ENCODE results near the gene KCNJ14.
A peak's percentile ranks its signal among the peaks of the same experiment; 100 is the strongest.

Gene KCNJ14

DNA sequence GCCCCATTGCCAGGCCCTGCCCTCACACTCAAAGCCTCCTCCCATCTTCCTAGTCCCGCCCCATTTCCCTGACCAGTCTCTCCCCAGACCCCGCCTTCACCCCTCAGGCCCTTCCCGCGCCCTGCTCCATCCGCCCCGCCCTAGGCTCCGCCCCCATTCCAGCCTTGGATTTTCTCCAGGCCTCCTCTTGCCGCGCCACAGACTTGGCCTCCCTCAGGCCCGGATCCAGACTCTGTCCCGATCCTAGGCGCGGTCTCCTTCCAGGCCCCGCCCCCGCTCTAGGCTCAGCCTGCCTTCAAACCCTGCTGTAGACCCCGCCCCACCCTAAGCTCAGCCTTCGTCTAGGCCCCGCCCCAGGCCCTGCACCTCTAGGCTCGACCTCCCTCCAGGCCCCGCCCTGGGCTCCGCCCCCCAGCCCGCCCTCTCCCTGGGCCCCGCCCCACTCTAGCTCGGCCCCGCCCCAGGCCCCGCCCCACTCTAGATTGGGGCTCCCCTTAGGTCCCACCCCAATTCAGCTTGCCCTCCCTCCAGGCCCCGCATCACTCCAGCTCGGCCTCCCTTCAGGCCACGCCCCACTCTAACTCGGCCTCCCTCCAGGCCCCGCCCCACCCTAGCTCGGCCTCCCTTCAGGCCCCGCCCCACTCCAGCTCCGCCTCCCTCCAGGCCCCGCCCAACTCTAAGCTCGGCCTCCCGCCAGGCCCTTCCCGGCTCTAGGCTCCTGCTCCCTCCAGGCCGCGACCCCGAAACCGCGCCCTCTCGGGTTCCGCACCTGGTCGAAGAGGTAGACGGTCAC, 37.7 kb downstream of the KCNJ14 start:
- peak; percentile 99 for DNase-seq (ENCODE audit: low read depth)
- H3K4me3 ChIP-seq (replicated peaks; ENCODE audit: low read depth, low read length) = peak overlapping the region; percentile 67
- TF ChIP-seq, protein P1, sequence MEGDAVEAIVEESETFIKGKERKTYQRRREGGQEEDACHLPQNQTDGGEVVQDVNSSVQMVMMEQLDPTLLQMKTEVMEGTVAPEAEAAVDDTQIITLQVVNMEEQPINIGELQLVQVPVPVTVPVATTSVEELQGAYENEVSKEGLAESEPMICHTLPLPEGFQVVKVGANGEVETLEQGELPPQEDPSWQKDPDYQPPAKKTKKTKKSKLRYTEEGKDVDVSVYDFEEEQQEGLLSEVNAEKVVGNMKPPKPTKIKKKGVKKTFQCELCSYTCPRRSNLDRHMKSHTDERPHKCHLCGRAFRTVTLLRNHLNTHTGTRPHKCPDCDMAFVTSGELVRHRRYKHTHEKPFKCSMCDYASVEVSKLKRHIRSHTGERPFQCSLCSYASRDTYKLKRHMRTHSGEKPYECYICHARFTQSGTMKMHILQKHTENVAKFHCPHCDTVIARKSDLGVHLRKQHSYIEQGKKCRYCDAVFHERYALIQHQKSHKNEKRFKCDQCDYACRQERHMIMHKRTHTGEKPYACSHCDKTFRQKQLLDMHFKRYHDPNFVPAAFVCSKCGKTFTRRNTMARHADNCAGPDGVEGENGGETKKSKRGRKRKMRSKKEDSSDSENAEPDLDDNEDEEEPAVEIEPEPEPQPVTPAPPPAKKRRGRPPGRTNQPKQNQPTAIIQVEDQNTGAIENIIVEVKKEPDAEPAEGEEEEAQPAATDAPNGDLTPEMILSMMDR (IDR thresholded peaks at IDR 0.05; ENCODE audit: low read length, missing control alignments) = no peak

DNA sequence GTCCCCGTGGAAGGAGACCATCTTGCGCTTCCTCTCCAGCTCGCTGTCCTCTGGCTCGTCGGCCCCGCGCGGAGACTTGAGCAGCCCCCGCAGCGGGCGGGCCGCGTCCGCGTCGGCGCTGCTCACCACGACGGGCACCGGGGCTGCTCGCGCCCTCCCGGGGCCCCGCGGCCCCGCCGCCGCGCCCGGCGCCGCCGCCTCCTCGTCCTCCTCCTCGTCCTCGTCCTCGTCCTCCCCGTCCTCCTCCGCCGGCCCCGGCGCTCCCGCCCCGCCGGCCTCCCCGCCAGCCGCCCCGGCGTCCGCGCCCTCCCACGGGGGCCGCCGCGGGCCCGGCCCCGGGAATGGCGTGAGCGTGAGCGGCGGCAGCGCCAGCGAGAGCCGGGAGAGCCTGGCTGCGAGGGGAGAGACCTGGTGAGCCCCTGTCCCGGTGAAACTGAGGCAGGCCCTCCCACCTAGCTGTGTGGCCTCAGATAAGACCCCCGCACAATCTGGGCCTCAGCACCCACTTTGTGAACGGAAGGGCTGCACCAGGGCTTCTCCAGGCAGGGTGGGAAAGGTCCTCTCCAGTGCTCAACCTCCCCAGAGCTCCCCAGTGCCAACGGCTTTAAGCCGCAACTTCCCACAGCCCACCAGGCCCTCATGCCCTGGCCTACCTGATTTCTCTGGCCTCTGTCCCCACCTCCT, 38.5 kb downstream of the KCNJ14 start:
- no peak for DNase-seq (ENCODE audit: low read depth)
- H3K4me3 ChIP-seq (replicated peaks; ENCODE audit: low read depth, low read length) = peak overlapping the region; percentile 67
- TF ChIP-seq, protein P1 (IDR thresholded peaks at IDR 0.05; ENCODE audit: low read length, missing control alignments) = no peak

DNA sequence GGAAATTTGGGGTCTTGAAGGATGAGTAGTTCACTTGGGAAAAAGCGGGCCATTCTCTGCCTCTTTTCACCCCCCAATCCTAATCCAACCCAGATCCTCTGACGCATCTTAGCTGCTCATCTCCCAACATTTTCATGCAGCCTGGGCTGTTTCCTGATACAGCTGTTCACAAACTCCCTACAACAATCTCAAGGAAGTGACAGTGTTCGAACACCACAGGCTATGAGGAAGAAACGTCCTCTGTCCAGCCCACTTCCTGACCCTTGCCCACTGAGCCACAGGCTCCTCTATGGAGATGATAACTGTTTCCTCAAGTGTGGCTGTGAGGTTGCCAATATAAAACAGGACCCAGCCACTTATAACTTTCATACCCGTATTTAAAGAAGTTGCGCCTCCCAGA, 40.0 kb downstream of the KCNJ14 start:
- H3K4me3 ChIP-seq (replicated peaks; ENCODE audit: low read depth, low read length) = no peak overlapping the region
- peak; percentile 49 for DNase-seq (ENCODE audit: low read depth)
- TF ChIP-seq, protein P1 (IDR thresholded peaks at IDR 0.05; ENCODE audit: low read length, missing control alignments) = no peak

DNA sequence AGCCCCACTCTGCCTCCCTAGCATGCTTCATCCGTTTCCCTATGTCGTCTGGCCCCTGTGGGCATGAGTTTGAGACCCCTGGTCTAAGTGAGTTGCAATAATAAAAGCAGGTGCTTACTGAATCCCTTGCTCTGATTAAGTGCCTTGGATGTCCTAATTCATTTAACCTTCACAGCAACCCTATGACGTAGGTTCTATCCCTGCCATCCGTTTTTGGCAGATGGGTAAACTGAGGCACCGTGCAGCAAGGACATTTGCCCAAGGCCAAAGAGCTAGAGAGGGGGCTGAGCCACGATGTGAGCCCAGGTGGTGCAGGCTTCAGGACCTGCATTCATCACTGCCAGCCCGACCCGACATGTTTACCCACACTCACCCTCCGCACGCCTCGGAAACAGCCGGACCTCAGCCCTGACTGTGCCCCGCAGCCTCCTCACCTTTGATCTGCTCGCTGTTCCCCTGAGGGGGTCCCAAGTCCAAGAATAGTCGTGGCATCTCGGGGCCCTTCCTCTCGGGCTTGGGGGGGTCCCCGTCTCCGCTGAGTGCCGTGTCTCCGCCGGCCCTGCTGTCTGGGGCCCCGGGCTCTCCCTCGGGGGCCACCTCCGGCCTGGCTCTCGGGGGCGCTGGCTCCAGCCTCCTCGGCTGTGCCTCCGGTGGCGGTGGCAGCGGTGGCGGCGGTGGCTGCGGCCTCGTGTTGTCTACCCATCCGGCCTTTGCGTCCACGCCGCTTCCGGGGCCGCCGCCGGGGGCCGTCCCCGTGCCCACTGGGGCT, 41.8 kb downstream of the KCNJ14 start:
- no peak overlapping the region for H3K4me3 ChIP-seq (replicated peaks; ENCODE audit: low read depth, low read length)
- TF ChIP-seq, protein P1 (IDR thresholded peaks at IDR 0.05; ENCODE audit: low read length, missing control alignments) = no peak
- no peak for DNase-seq (ENCODE audit: low read depth)

DNA sequence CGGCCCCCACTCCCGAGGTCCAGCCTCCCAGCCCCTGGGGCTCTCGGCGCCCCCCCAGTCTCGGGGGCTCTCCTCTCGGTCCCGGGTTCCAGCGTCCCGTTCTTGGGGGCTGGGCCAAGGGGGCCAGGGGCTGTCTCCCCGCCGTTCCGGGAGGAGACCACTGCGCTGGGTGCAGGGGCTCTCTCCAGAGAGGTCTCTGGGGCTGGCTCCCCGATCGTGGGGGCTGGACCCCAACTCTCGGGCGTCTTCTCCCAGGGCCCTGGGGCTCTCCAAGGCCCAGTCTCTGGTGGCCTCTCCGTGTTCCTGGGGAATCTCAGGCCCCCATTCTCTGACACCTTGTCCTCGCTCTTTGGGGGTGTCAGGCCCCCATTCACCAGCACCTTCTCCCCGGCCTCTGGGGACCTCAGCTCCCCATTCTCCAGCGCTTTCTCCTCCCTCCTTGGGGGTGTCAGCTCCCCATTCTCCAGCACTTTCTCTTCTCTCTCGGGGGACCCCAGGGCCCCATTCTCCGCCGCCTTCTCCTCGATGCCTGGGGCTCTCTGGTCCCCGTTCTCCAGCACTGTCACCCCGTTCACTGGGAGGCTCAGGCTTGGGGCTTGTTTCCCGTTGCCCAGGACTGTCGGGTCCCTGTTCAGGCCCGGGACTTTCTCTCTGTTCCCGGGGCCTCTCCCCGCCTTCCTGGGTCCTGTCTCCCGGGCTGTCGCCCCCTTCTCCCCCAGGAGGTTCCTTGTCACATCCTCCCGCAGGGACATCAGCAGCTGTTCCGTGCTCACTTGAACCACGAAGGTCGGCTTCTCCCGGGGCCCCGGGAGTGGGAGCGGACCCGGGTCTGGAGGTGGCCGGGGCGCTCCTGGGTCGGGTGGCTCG, 42.6 kb downstream of the KCNJ14 start:
- no peak for DNase-seq (ENCODE audit: low read depth)
- no peak overlapping the region for H3K4me3 ChIP-seq (replicated peaks; ENCODE audit: low read depth, low read length)
- TF ChIP-seq, protein P1 (IDR thresholded peaks at IDR 0.05; ENCODE audit: low read length, missing control alignments) = no peak

DNA sequence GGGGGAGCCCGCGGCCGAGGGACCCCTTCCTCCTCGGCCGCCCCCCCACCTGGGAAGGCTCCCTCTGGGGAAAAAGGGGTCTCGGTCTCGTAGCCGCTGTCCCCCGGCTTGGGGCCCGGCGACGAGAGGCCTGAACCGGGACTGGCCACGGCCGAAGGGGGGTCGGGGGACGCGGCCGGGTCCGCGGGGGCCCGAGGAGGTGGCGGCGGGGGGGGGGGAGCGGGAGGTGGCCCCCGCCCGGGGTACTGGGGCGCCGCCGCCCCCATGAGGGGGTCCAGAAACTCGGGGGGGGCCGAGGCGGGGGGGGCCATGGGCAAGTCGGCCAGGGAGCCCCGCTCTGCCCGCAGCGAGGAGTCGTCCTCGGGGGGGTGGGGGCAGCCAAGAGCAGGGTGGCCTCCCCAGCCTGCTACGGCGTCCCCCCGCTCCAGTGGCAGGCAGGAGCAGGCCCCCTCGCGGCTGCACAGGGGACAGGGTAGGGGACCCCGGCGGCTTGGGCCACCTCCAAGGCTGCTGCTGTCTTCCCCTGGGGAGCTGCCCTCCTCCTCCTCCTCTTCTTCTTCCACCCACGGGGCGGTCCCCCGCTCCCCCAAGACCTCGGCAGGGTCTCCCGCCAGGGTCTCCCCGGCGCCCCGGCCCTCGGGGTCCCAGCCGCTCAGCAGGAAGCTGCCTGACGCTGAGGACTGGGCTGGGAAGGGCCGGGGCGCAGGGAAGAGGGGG, 43.4 kb downstream of the KCNJ14 start:
- no peak for DNase-seq (ENCODE audit: low read depth)
- TF ChIP-seq, protein P1 (IDR thresholded peaks at IDR 0.05; ENCODE audit: low read length, missing control alignments) = no peak
- no peak overlapping the region for H3K4me3 ChIP-seq (replicated peaks; ENCODE audit: low read depth, low read length)

All from fibroblast of pulmonary artery (primary cell).